Neural progenitor cell (in vitro differentiated cells): Measurements from ENCODE around the gene LPIN1.

Experiments used
- CTCF ChIP-seq: fragments of 200-600 bp; sonication (generic); IDR thresholded peaks from 2 replicates; pipeline ENCODE4 v1.5.1; 2017; ENCODE audit warnings: antibody characterized with exemption, mild to moderate bottlenecking
- EZH2 ChIP-seq: fragments of 200-600 bp; sonication (generic); IDR thresholded peaks from 2 replicates; pipeline ENCODE4 v1.6.1; 2017; ENCODE audit warnings: antibody characterized with exemption, mild to moderate bottlenecking, moderate library complexity

DNA sequence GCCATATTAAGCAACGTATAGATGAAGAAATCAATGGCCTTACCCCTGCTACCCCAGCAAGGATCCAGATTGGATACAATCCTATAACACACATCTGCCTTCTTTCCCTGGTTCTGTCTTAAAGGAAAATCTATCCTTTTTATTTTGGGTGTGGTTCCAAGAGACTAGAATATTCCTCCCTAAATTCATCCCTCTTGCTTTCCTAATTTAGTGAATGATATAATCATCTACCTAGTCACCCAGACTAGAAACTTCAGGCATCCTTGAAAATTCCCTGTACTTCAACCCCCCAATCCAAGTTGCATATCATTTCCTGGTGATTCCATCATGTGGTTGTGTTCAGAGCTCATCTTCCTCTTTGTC is 35.1 kb upstream of the LPIN1 start:
- TF ChIP-seq CTCF (no peak), EZH2 (no peak)
